SH-SY5Y (cell line): ENCODE results near the gene ENO3.

ENCODE experiments used
- GATA2 ChIP-seq: IDR thresholded peaks from 2 replicates; pipeline ENCODE4 v1.6.1; 2011; ENCODE audit warnings: mild to moderate bottlenecking, low read depth, low read length
- GATA3 ChIP-seq: IDR thresholded peaks from 2 replicates; pipeline ENCODE4 v1.6.1; 2011; ENCODE audit warnings: low read depth, mild to moderate bottlenecking, low read length, moderate library complexity

DNA sequence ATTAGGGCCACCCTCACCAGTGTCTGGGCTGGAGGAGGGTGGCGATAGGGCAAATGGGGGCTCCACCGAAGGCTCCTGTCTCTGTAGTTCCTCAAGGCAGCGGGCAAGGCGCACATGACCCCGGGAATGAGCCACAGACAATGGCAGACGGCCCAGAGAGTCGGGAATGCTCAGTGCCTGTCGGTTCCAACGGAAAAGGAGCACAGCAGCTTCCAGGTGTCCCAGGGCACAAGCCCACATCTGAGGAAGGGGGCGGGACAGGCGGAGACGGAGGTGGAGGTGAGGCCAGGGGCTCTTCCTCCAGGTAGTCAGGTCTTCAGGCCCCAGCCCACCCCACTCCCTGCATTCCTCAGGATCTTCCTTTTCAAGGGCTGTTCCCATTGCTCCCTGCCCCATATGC, 21.8 kb downstream of the ENO3 start:
- TF ChIP-seq GATA2 (no peak), GATA3 (no peak)
